Stimulated activated memory B cell treated with anti-CD40 and anti-IgM and Interleukin-4, amounts not matched to agents 10 μg/mL and 1 μg/mL and 100 μg/mL, for 72 hours (primary cell): ENCODE measurements around the gene MAP3K5.
A peak's percentile ranks its signal among the peaks of the same experiment; 100 is the strongest.

Source experiments
- ATAC-seq: fragments of 150-1000 bp; cut with Tn5 transposase; 2 replicates; pipeline ENCODE4 v1.10.0; 2021
- H3K27ac Mint-ChIP-seq: one replicate; pipeline ENCODE4 v1.8.0; 2022; ENCODE audit warnings: mild to moderate bottlenecking, mixed read lengths
- H3K27me3 Mint-ChIP-seq: one replicate; pipeline ENCODE4 v1.8.0; 2022; ENCODE audit warnings: mixed read lengths
- H3K36me3 Mint-ChIP-seq: one replicate; pipeline ENCODE4 v1.8.0; 2022; ENCODE audit warnings: mixed read lengths
- H3K4me1 Mint-ChIP-seq: one replicate; pipeline ENCODE4 v1.8.0; 2022; ENCODE audit warnings: mixed read lengths
- H3K4me3 Mint-ChIP-seq: one replicate; pipeline ENCODE4 v1.8.0; 2022; ENCODE audit warnings: mild to moderate bottlenecking, moderate library complexity, mixed read lengths
- H3K9me3 Mint-ChIP-seq: one replicate; pipeline ENCODE4 v1.8.0; 2022; ENCODE audit warnings: mixed read lengths

Gene MAP3K5

GRCh38 chr6:136551103-136551502 lies 241.2 kb downstream of the MAP3K5 start:
- H3K27me3 Mint-ChIP-seq: peaks cover 31% of the 10 kb centered on the region
- no peaks in the 10 kb centered on the region for H3K9me3 Mint-ChIP-seq
- H3K4me3 Mint-ChIP-seq: no peak overlapping the region
- peaks cover 6% of the 10 kb centered on the region for H3K4me1 Mint-ChIP-seq
- ATAC-seq: no peak
- H3K27ac Mint-ChIP-seq: no peak overlapping the region
- H3K36me3 Mint-ChIP-seq: no peaks in the 10 kb centered on the region

GRCh38 chr6:136550330-136551071 lies 241.8 kb downstream of the MAP3K5 start, which contains the start of gene MAP7:
Gene MAP7, minus strand, starts transcription at chr6:136550422. Its CDS starts 14 bp downstream, at chr6:136550408.
- Mint-ChIP-seq H3K27me3 (peaks cover 34% of the 10 kb centered on the region), H3K4me3 (peak within 1 kb of the TSS; percentile 69), H3K4me1 (peaks cover 6% of the 10 kb centered on the region), H3K9me3 (no peaks in the 10 kb centered on the region), H3K27ac (no peak within 1 kb of the TSS), H3K36me3 (no peaks in the 10 kb centered on the region)
- peak; percentile 86 for ATAC-seq

- peak overlapping the region; percentile 69 for H3K4me3 Mint-ChIP-seq
- H3K27ac Mint-ChIP-seq: no peak overlapping the region
- peak; percentile 63 for ATAC-seq
- H3K9me3 Mint-ChIP-seq: no peaks in the 10 kb centered on the region
- no peaks in the 10 kb centered on the region for H3K36me3 Mint-ChIP-seq
- H3K27me3 Mint-ChIP-seq: peaks cover 39% of the 10 kb centered on the region
- H3K4me1 Mint-ChIP-seq: peaks cover 6% of the 10 kb centered on the region
Measured at GRCh38 chr6:136550045-136550329, 242.3 kb downstream of the MAP3K5 start.

GRCh38 chr6:136549300-136550044 lies 242.8 kb downstream of the MAP3K5 start:
- Mint-ChIP-seq H3K27me3 (peaks cover 44% of the 10 kb centered on the region), H3K4me3 (peak overlapping the region; percentile 53), H3K4me1 (peaks cover 6% of the 10 kb centered on the region), H3K36me3 (no peaks in the 10 kb centered on the region), H3K27ac (no peak overlapping the region), H3K9me3 (no peaks in the 10 kb centered on the region)
- ATAC-seq: peak; percentile 29

GRCh38 chr6:136548582-136549299 lies 243.5 kb downstream of the MAP3K5 start:
- H3K27me3 Mint-ChIP-seq: peaks cover 51% of the 10 kb centered on the region
- H3K4me1 Mint-ChIP-seq: peaks cover 6% of the 10 kb centered on the region
- no peaks in the 10 kb centered on the region for H3K36me3 Mint-ChIP-seq
- no peak overlapping the region for H3K27ac Mint-ChIP-seq
- peak overlapping the region; percentile 41 for H3K4me3 Mint-ChIP-seq
- ATAC-seq: no peak
- no peaks in the 10 kb centered on the region for H3K9me3 Mint-ChIP-seq

- H3K27ac Mint-ChIP-seq: no peak overlapping the region
- ATAC-seq: no peak
- no peak overlapping the region for H3K4me3 Mint-ChIP-seq
- peaks cover 51% of the 10 kb centered on the region for H3K27me3 Mint-ChIP-seq
- no peaks in the 10 kb centered on the region for H3K36me3 Mint-ChIP-seq
- H3K4me1 Mint-ChIP-seq: peaks cover 6% of the 10 kb centered on the region
- H3K9me3 Mint-ChIP-seq: no peaks in the 10 kb centered on the region
Measured at GRCh38 chr6:136547871-136548270, 244.4 kb downstream of the MAP3K5 start.

- no peak overlapping the region for H3K27ac Mint-ChIP-seq
- H3K27me3 Mint-ChIP-seq: peaks cover 51% of the 10 kb centered on the region
- no peaks in the 10 kb centered on the region for H3K36me3 Mint-ChIP-seq
- no peak for ATAC-seq
- peaks cover 6% of the 10 kb centered on the region for H3K4me1 Mint-ChIP-seq
- H3K9me3 Mint-ChIP-seq: no peaks in the 10 kb centered on the region
- H3K4me3 Mint-ChIP-seq: no peak overlapping the region
Measured at GRCh38 chr6:136547336-136547735, 244.9 kb downstream of the MAP3K5 start.

GRCh38 chr6:136546331-136546730 lies 245.9 kb downstream of the MAP3K5 start:
- Mint-ChIP-seq H3K27ac (no peak overlapping the region), H3K4me1 (peaks cover 6% of the 10 kb centered on the region), H3K36me3 (no peaks in the 10 kb centered on the region), H3K27me3 (peaks cover 51% of the 10 kb centered on the region), H3K4me3 (no peak overlapping the region), H3K9me3 (no peaks in the 10 kb centered on the region)
- no peak for ATAC-seq

GRCh38 chr6:136544326-136544725 lies 248.0 kb downstream of the MAP3K5 start:
- peaks cover 62% of the 10 kb centered on the region for H3K27me3 Mint-ChIP-seq

GRCh38 chr6:136541395-136541794 lies 250.9 kb downstream of the MAP3K5 start:
- no peak overlapping the region for H3K27ac Mint-ChIP-seq
- no peak overlapping the region for H3K4me3 Mint-ChIP-seq
- H3K36me3 Mint-ChIP-seq: no peaks in the 10 kb centered on the region
- no peak for ATAC-seq
- H3K4me1 Mint-ChIP-seq: peaks cover 6% of the 10 kb centered on the region
- H3K9me3 Mint-ChIP-seq: no peaks in the 10 kb centered on the region
- peaks cover 36% of the 10 kb centered on the region for H3K27me3 Mint-ChIP-seq

More at GRCh38 chr6:136544326-136544725, 248.0 kb downstream of the MAP3K5 start:
- H3K4me1 Mint-ChIP-seq: peaks cover 10% of the 10 kb centered on the region
- H3K27ac Mint-ChIP-seq: no peak overlapping the region
- no peak for ATAC-seq
- H3K4me3 Mint-ChIP-seq: no peak overlapping the region
- no peaks in the 10 kb centered on the region for H3K9me3 Mint-ChIP-seq
- no peaks in the 10 kb centered on the region for H3K36me3 Mint-ChIP-seq

GRCh38 chr6:136539967-136540652 lies 252.2 kb downstream of the MAP3K5 start:
- Mint-ChIP-seq H3K36me3 (no peaks in the 10 kb centered on the region), H3K27ac (no peak overlapping the region), H3K4me3 (no peak overlapping the region), H3K9me3 (no peaks in the 10 kb centered on the region), H3K4me1 (peaks cover 6% of the 10 kb centered on the region), H3K27me3 (peaks cover 27% of the 10 kb centered on the region)
- ATAC-seq: no peak

GRCh38 chr6:136538836-136539235 lies 253.4 kb downstream of the MAP3K5 start:
- Mint-ChIP-seq H3K27ac (no peak overlapping the region), H3K4me1 (peaks cover 6% of the 10 kb centered on the region), H3K36me3 (no peaks in the 10 kb centered on the region), H3K27me3 (peaks cover 14% of the 10 kb centered on the region), H3K4me3 (no peak overlapping the region), H3K9me3 (no peaks in the 10 kb centered on the region)
- ATAC-seq: no peak

GRCh38 chr6:136535880-136536650 lies 256.2 kb downstream of the MAP3K5 start:
- no peak overlapping the region for H3K4me3 Mint-ChIP-seq
- no peak overlapping the region for H3K27ac Mint-ChIP-seq
- H3K36me3 Mint-ChIP-seq: no peaks in the 10 kb centered on the region
- peaks cover 22% of the 10 kb centered on the region for H3K27me3 Mint-ChIP-seq
- no peaks in the 10 kb centered on the region for H3K9me3 Mint-ChIP-seq
- H3K4me1 Mint-ChIP-seq: peaks cover 6% of the 10 kb centered on the region
- no peak for ATAC-seq

- Mint-ChIP-seq H3K4me3 (no peak overlapping the region), H3K9me3 (no peaks in the 10 kb centered on the region), H3K27ac (no peak overlapping the region), H3K4me1 (peaks cover 6% of the 10 kb centered on the region), H3K36me3 (no peaks in the 10 kb centered on the region), H3K27me3 (peaks cover 17% of the 10 kb centered on the region)
- no peak for ATAC-seq
Measured at GRCh38 chr6:136535017-136535765, 257.1 kb downstream of the MAP3K5 start.
